ENCODE measurements around the gene NEK11. TPM values are rescaled to one million over a fixed set of nuclear protein-coding genes. Genes with fewer than 3 reads are reported as not detected.

The NEK11 gene
- polyA plus RNA-seq, 1 of the 3 experiments (the other 2 are of a cell fraction) = 4.7 TPM

DNA sequence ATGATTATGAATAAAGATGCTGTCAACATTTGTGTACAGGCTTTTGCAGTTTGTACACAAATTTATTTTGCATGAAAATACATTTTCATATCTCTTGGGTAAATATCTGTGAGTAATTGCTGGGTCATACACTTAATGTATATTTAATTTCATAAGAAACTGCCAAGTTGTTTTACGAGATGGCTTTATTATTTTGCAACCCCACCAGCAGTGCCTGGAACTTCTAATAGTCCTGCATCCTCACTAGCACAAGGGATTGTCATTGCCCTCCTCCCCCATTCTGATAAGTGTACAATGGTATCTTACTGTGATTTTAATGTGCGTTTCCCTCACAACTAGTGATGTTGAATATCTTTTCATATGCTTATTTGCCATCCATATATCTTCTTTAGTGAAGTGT, 45.2 kb upstream of the NEK11 start:
- Histone ChIP-seq H4K20me1 (ENCODE audit: insufficient read depth) (no peaks in the 10 kb centered on the region), H3K27ac (ENCODE audit: low read depth in 2 of 2, low read length in 1 of 2) (no peak overlapping the region), H3F3A (replicated peaks; ENCODE audit: insufficient read depth) (peaks cover 3% of the 10 kb centered on the region), H3K79me2 (ENCODE audit: insufficient read depth) (no peaks in the 10 kb centered on the region), H3K9me2 (no peaks in the 10 kb centered on the region), H3K4me2 (no peak overlapping the region), H3K4me1 (ENCODE audit: control insufficient read depth in 1 of 2, insufficient read depth in 2 of 2, low read depth in 1 of 2, low read length in 1 of 2) (no peaks in the 10 kb centered on the region), H3K9me3 (no peaks in the 10 kb centered on the region), H2AFZ (ENCODE audit: low read depth) (no peak overlapping the region), H3K36me3 (replicated peaks in 1 of 2; ENCODE audit: control insufficient read depth in 1 of 2, insufficient read depth in 2 of 2, low read length in 1 of 2) (peaks cover 39 to 44% of the 10 kb centered on the region in 2 experiments), H3K4me3 (ENCODE audit: low read depth in 2 of 2, low read length in 1 of 2) (no peak overlapping the region), H3K9ac (no peak overlapping the region), H3K27me3 (ENCODE audit: insufficient read depth) (no peaks in the 10 kb centered on the region)
- no peak for DNase-seq
- WGBS (ENCODE audit: low lambda C conversion rate) = 92% methylated on average over 2 of the region's 2 CpGs
- no peak for TF ChIP-seq JUND (IDR thresholded peaks at IDR 0.05)
- no peak for TF ChIP-seq POLR2AphosphoS5 (IDR thresholded peaks at IDR 0.05; ENCODE audit: low read depth, low read length)
- no peak for TF ChIP-seq CHD2 (IDR thresholded peaks at IDR 0.05; ENCODE audit: low read length, partially characterized antibody)
- no peak for TF ChIP-seq EP300 (IDR thresholded peaks at IDR 0.05; ENCODE audit: borderline replicate concordance in 1 of 2, low read depth in 1 of 2, low read length in 1 of 2)
- TF ChIP-seq NRF1 (IDR thresholded peaks at IDR 0.05; ENCODE audit: low read depth, low read length) = no peak
- TF ChIP-seq IRF3 (IDR thresholded peaks at IDR 0.05; ENCODE audit: low read depth, low read length) = no peak
- no peak for TF ChIP-seq TAF1 (IDR thresholded peaks at IDR 0.05; ENCODE audit: borderline replicate concordance, low read depth, low read length)
- no peak for TF ChIP-seq FOSL2 (IDR thresholded peaks at IDR 0.05; ENCODE audit: borderline replicate concordance, low read depth)
- TF ChIP-seq TEAD4 (IDR thresholded peaks at IDR 0.05; ENCODE audit: borderline replicate concordance, insufficient read depth) = no peak
- TF ChIP-seq RFX5 (IDR thresholded peaks at IDR 0.05; ENCODE audit: low read length) = no peak
- TF ChIP-seq, protein P1, sequence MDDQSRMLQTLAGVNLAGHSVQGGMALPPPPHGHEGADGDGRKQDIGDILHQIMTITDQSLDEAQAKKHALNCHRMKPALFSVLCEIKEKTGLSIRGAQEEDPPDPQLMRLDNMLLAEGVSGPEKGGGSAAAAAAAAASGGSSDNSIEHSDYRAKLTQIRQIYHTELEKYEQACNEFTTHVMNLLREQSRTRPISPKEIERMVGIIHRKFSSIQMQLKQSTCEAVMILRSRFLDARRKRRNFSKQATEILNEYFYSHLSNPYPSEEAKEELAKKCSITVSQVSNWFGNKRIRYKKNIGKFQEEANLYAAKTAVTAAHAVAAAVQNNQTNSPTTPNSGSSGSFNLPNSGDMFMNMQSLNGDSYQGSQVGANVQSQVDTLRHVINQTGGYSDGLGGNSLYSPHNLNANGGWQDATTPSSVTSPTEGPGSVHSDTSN (IDR thresholded peaks at IDR 0.05) = no peak
- no peak for TF ChIP-seq FOXJ3 (CRISPR knock-in tag; IDR thresholded peaks at IDR 0.05)
- TF ChIP-seq ZBTB33 (IDR thresholded peaks at IDR 0.05; ENCODE audit: borderline replicate concordance, low read depth) = no peak
- no peak for TF ChIP-seq NFIC (IDR thresholded peaks at IDR 0.05; ENCODE audit: borderline replicate concordance)
- TF ChIP-seq RCOR1 (IDR thresholded peaks at IDR 0.05; ENCODE audit: low read length) = no peak
- no peak for TF ChIP-seq SMC3 (IDR thresholded peaks at IDR 0.05; ENCODE audit: low read depth, low read length)
- no peak for TF ChIP-seq SIN3A (IDR thresholded peaks at IDR 0.05; ENCODE audit: borderline replicate concordance, low read depth, low read length)
- no peak for TF ChIP-seq MAX (IDR thresholded peaks at IDR 0.05; ENCODE audit: low read depth)
- TF ChIP-seq FOXM1 (IDR thresholded peaks at IDR 0.05; ENCODE audit: low read depth) = no peak
- no peak for TF ChIP-seq GABPA (IDR thresholded peaks at IDR 0.05; ENCODE audit: low read depth)
- ChIA-PET CTCF (interaction anchor here (1.3 kb wide), 1 partner anchor 52 kb away, joined by 3 read pairs; no protein-coding TSS in a partner anchor), POLR2A (no interaction called here)

Measured in SK-N-SH (cell line).